ENCODE results near the gene ARHGEF12.

DNA sequence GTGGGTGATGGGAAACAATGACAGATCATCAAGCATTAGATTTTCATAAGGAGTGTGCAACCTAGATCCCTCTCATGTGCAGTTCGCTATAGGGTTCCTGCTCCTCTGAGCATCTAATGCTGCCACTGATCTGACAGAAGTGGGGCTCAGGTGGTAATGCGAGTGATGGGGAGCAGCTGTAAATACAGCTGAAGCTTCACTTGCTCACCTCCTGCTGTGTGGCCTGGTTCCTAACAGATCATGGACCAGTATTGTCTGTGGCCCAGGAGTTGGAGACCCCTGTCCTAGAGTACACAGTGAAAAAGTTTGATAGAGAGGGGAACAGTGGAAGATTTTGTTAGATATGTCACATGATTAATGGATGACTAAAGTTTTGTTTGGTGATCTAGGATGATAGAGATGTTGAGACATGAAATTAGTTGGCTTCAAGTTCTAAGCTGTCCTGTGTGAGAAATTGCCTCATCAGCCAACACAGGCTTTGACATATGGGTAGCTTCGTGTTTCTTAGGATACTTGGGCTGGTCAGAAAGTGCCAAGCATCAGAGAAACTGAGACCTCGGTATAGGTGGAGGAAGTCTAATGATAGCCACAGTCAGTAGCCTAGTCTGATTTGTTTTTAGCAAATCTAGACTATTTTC is 47.4 kb downstream of the ARHGEF12 start:
- TF ChIP-seq, protein P1, sequence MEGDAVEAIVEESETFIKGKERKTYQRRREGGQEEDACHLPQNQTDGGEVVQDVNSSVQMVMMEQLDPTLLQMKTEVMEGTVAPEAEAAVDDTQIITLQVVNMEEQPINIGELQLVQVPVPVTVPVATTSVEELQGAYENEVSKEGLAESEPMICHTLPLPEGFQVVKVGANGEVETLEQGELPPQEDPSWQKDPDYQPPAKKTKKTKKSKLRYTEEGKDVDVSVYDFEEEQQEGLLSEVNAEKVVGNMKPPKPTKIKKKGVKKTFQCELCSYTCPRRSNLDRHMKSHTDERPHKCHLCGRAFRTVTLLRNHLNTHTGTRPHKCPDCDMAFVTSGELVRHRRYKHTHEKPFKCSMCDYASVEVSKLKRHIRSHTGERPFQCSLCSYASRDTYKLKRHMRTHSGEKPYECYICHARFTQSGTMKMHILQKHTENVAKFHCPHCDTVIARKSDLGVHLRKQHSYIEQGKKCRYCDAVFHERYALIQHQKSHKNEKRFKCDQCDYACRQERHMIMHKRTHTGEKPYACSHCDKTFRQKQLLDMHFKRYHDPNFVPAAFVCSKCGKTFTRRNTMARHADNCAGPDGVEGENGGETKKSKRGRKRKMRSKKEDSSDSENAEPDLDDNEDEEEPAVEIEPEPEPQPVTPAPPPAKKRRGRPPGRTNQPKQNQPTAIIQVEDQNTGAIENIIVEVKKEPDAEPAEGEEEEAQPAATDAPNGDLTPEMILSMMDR (IDR thresholded peaks at IDR 0.05): no peak
- TF ChIP-seq POLR2A (IDR thresholded peaks at IDR 0.05): no peak
